Heart right ventricle (tissue), 16 donors: ENCODE data around the gene NUP62CL. TPM values are rescaled to one million over a fixed set of nuclear protein-coding genes. Genes with fewer than 3 reads are reported as not detected.
"Not testable (repeated sequence)": the region's sequence is repeated elsewhere in the genome, so short reads cannot be mapped to it uniquely, and the experiment has no call there.

Experiments
- ATAC-seq, 8 donors: fragments of 200-7000 bp; cut with Tn5 transposase; one replicate each; pipeline ENCODE4 v1.9.1; 2020; ENCODE audit warnings: mild to moderate bottlenecking in 8 of 8, moderate library complexity in 8 of 8, moderate number of reproducible peaks in 1 of 8
- DNase-seq, 2 donors: peaks; one replicate each; pipeline ENCODE4 v3.0.0-alpha.2; 2020
- H3K27ac ChIP-seq, 10 donors: fragments of 200-600 bp; sonication (generic) in 2 of 10; one replicate each; pipeline versions ENCODE4 v1.5.0 to v1.8.0; 2020 to 2022; ENCODE audit warnings: mild to moderate bottlenecking in 3 of 10
- H3K27me3 ChIP-seq, 7 donors: fragments of 200-600 bp; one replicate each; pipeline ENCODE4 v1.8.0; 2021 to 2022; ENCODE audit warnings: mild to moderate bottlenecking in 2 of 7
- H3K36me3 ChIP-seq, 9 donors: fragments of 200-600 bp; sonication (generic) in 1 of 9; one replicate each; pipeline versions ENCODE4 v1.5.0 to v1.8.0; 2020 to 2022; ENCODE audit warnings: mild to moderate bottlenecking in 2 of 9
- H3K4me1 ChIP-seq, 9 donors: fragments of 200-600 bp; sonication (generic) in 1 of 9; one replicate each; pipeline versions ENCODE4 v1.5.0 to v1.8.0; 2020 to 2022; ENCODE audit warnings: mild to moderate bottlenecking in 4 of 9
- H3K4me3 ChIP-seq, 10 donors: fragments of 200-600 bp; sonication (generic) in 2 of 10; one replicate each; pipeline versions ENCODE4 v1.5.0 to v1.8.0; 2020 to 2022; ENCODE audit warnings: mild to moderate bottlenecking in 7 of 10, moderate library complexity in 2 of 10
- H3K9me3 ChIP-seq, 11 donors: fragments of 200-600 bp in 10 of 11; sonication (generic) in 2 of 11; one replicate each; pipeline versions ENCODE4 v1.5.0 to v1.8.0; 2013 to 2022; ENCODE audit warnings: mild to moderate bottlenecking in 2 of 11, control low read depth in 1 of 11, moderate library complexity in 1 of 11
- WGBS, 2 donors: extraction: QIAGEN DNeasy Blood & Tissue Kit; methylation state at CpG; one replicate each; pipeline ENCODE4 v1.1.7; 2013; ENCODE audit warnings: inconsistent platforms in 1 of 2; 5-methylcytosine and 5-hydroxymethylcytosine counted together
- intact Hi-C, 10 donors: fragments of 100-400 bp; cut with DNase I; formaldehyde crosslinking; loops; one replicate each; pipeline versions ENCODE4 v1.11.1 to v1.14.2; 2022
- polyA plus RNA-seq, 2 donors: library from polyadenylated mRNA; stranded (reverse); fragments of 200-250 nt; gene quantifications; one replicate each; pipeline ENCODE4 v1.2.3, GENCODE V29; 2013
- total RNA-seq, 10 donors: library from RNA; stranded (reverse); fragmentation: NEBNext Ultra II Directional in 3 of 10; extraction: Animal tissue kit (Norgen Biotek cat#: 25700) in 3 of 10; gene quantifications; one replicate each; pipeline versions ENCODE4 v1.2.1 to v1.2.4, GENCODE V29; 2021 to 2023
- TF ChIP-seq, protein P1 (sequence below), 9 donors: fragments of 200-600 bp; sonication (generic) in 2 of 9; IDR thresholded peaks; one replicate each; pipeline versions ENCODE4 v1.5.0 to v1.8.0; 2021 to 2022; ENCODE audit warnings: antibody characterized with exemption in 9 of 9, mild to moderate bottlenecking in 5 of 9, moderate library complexity in 1 of 9
- donor health status: Arrhythmogenic right ventricular cardiomyopathy.
- donor health status: ischemic (EF 13 %, LVEDD 7.1; RV severe dilation, severe dysfunction).
- donor health status: healthy with polysubstance abuse.
- donor health status: DM: no; HTN: yes; CAD: no.
- donor health status: DM: no; HTN: no; CAD: no.
- donor health status: ischemic (EF 25% LVEDD 6.9; RV normal size, moderate dysfunction).
- donor health status: ischemic (EF 25% LVEDD 5.7; RV mildly dilated, moderate dysfunction).
- donor health status: healthy.
- donor health status: DM: yes; HTN: yes; CAD: no.
- donor health status: Ischemic cardiomyopathy.
- donor health status: ischemic (EF 35%, LVEDD 5.7; RV mildly dilated, moderate dysfunction).
- donor health status: nonischemic (EF 11% LVEDD 7.7; RV severe dilation, severe dysfunction).
- donor health status: DM: yes; HTN: yes; CAD: no.
- donor health status: PGD.
- donor health status: ischemic (EF 29% LVEDD 5.4; RV normal size, mild dysfunction).
- donor health status: nonischemic (EF 23%, LVEDD 6.1; RV moderate dilation, normal function).

NUP62CL gene
- total and polyA plus RNA-seq, 12 donors: 0.23 to 2.8 (median 0.85) TPM; not detected in 1

DNA sequence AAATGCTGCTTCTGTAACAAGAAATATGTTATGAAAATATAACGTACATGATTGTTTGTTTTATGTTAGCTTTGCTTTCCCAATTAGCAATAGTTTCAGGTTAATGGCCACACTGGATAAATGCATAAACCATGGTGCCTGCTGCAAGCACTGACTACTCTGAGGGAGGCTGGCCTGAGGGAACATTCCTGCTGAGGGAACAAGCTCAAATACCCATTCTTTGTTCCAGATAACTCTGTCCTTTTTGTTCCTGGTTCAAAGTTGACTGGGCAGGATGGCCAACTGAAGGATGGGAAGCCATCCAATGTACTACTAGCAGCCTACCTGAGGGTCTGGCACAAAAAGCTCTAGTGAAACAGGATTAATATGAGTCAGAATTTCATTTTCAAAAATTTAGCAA, 37.5 kb downstream of the NUP62CL start:
- H3K36me3 ChIP-seq: no peaks in the 10 kb centered on the region
- DNase-seq (no peak), ATAC-seq (no peak)
- TF ChIP-seq, protein P1, sequence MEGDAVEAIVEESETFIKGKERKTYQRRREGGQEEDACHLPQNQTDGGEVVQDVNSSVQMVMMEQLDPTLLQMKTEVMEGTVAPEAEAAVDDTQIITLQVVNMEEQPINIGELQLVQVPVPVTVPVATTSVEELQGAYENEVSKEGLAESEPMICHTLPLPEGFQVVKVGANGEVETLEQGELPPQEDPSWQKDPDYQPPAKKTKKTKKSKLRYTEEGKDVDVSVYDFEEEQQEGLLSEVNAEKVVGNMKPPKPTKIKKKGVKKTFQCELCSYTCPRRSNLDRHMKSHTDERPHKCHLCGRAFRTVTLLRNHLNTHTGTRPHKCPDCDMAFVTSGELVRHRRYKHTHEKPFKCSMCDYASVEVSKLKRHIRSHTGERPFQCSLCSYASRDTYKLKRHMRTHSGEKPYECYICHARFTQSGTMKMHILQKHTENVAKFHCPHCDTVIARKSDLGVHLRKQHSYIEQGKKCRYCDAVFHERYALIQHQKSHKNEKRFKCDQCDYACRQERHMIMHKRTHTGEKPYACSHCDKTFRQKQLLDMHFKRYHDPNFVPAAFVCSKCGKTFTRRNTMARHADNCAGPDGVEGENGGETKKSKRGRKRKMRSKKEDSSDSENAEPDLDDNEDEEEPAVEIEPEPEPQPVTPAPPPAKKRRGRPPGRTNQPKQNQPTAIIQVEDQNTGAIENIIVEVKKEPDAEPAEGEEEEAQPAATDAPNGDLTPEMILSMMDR (IDR thresholded peaks at IDR 0.05): no peak
- no peaks in the 10 kb centered on the region for H3K9me3 ChIP-seq
- 73 to 82% methylated on average over 1 of the region's 1 CpG for WGBS, 2 donors
- no peaks in the 10 kb centered on the region for H3K4me1 ChIP-seq
- peaks cover 0 to 54% (median 0%) of the 10 kb centered on the region in 7 donors for H3K27me3 ChIP-seq
- no peak overlapping the region for H3K4me3 ChIP-seq
- no peak overlapping the region for H3K27ac ChIP-seq
- intact Hi-C loops: no loop called here

DNA sequence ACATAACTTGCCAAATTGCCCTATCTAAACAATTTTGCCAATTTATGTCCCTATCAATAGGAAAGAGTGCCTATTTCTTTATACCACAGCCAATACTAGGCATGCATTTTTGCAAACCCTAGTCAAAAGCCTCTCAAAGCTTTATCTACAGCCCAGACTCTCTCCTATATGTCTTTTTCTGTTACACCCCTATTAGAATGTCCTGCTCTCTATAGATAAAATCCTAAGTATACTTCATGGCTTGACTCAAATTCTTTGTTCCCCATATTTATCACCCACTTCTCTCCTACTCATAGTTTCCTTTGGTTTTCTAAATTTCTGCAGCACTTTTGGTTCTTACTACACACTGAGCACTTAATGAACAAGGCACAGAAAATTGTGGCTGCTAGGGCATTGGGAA, 38.0 kb downstream of the NUP62CL start:
- H3K9me3 ChIP-seq: no peaks in the 10 kb centered on the region
- H3K4me3 ChIP-seq: no peak overlapping the region
- H3K27ac ChIP-seq: no peak overlapping the region
- H3K27me3 ChIP-seq: peaks cover 0 to 56% (median 0%) of the 10 kb centered on the region in 7 donors
- DNase-seq (no peak), ATAC-seq (no peak)
- TF ChIP-seq, protein P1 (IDR thresholded peaks at IDR 0.05): no peak
- H3K36me3 ChIP-seq: no peaks in the 10 kb centered on the region
- intact Hi-C loops: no loop called here
- no peaks in the 10 kb centered on the region for H3K4me1 ChIP-seq

DNA sequence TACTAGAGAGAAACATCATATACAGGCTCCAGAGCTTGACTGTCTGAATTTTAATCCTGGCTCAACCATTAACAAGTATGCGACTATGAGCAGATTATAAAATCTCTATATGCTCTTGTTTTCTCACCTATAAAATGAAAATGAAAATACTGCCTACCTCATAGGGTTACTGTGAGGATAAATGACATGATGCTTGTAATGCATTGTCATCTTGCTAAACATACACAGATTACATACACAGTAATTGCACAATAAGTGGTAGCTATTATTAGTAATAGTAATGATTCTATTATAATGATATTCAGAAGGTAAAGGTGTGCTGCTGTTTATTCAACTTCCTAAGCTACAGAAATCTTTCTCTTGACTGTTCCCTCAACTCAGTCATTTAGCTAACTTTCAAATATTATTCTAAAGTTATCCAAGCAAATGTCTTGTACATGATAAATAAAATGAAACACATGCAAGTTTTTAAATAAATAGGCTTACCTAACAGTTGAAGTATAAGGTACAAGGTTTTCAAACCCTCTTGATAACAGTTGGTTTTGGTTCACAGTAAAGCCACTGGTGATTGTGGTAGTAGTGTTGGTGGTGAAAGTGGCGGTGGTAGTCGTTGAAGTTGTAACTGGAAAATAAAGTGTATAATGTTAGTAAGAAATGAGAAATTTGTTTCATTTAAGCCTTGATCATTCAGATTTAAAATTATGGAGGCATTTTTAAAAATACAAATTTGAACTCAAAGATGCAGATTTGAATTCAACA, 38.9 kb downstream of the NUP62CL start:
- 94% methylated on average over 3 of the region's 3 CpGs for WGBS, 2 donors

DNA sequence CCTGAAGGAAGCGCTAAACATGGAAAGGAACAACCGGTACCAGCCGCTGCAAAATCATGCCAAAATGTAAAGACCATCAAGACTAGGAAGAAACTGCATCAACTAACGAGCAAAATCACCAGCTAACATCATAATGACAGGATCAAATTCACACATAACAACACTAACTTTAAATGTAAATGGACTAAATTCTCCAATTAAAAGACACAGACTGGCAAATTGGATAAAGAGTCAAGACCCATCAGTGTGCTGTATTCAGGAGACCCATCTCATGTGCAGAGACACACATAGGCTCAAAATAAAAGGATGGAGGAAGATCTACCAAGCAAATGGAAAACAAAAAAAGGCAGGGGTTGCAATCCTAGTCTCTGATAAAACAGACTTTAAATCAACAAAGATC, 48.6 kb downstream of the NUP62CL start:
- H3K36me3 ChIP-seq, H3K27ac ChIP-seq, H3K9me3 ChIP-seq, H3K4me3 ChIP-seq, intact Hi-C loops, ATAC-seq, H3K4me1 ChIP-seq, DNase-seq, H3K27me3 ChIP-seq: not testable (repeated sequence)
- WGBS, 2 donors: 80 to 96% methylated on average over 2 to 3 of the region's 4 CpGs

More for the DNA sequence above, 38.9 kb downstream of the NUP62CL start:
- no peaks in the 10 kb centered on the region for H3K36me3 ChIP-seq
- H3K4me3 ChIP-seq: no peak overlapping the region
- TF ChIP-seq, protein P1 (IDR thresholded peaks at IDR 0.05): no peak
- H3K27ac ChIP-seq: no peak overlapping the region
- H3K4me1 ChIP-seq: no peaks in the 10 kb centered on the region
- intact Hi-C loops: no loop called here
- peaks cover 0 to 50% (median 0%) of the 10 kb centered on the region in 7 donors for H3K27me3 ChIP-seq
- no peaks in the 10 kb centered on the region for H3K9me3 ChIP-seq
- ATAC-seq: no peak
- no peak for DNase-seq

DNA sequence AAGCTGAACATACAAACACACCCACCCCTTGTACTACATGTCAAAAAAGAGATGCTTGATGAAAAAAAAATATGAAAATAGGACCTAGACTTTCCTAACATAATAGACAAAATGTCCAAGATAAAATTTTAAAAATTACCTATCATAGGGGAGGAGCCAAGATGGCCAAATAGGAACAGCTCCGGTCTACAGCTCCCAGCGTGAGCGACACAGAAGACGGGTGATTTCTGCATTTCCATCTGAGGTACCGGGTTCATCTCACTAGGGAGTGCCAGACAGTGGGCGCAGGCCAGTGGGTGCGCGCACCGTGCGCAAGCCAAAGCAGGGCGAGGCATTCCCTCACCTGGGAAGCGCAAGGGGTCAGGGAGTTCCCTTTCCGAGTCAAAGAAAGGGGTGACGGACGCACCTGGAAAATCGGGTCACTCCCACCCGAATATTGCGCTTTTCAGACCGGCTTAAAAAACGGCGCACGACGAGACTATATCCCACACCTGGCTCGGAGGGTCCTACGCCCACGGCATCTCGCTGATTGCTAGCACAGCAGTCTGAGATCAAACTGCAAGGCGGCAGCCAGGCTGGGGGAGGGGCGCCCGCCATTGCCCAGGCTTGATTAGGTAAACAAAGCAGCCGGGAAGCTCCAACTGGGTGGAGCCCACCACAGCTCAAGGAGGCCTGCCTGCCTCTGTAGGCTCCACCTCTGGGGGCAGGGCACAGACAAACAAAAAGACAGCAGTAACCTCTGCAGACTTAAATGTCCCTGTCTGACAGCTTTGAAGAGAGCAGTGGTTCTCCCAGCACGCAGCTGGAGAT, 50.4 kb downstream of the NUP62CL start:
- H3K4me1 ChIP-seq, intact Hi-C loops, H3K27me3 ChIP-seq, H3K27ac ChIP-seq, DNase-seq, H3K9me3 ChIP-seq, ATAC-seq, H3K36me3 ChIP-seq: not testable (repeated sequence)
- WGBS, 2 donors: 14 to 31% methylated on average over 14 to 25 of the region's 32 CpGs
- H3K4me3 ChIP-seq: peak overlapping the region in 5 of 10 donors; percentile 7 to 39 (median 34)
